Measurements from ENCODE around the gene CDH16. TPM values are rescaled to one million over a fixed set of nuclear protein-coding genes. Genes with fewer than 3 reads are reported as not detected.

Gene CDH16
- total RNA-seq, 1 donor from 2014 or later = not detected

- Mint-ChIP-seq H3K36me3 (ENCODE audit: unreplicated experiment) (no peaks in the 10 kb centered on the region), H3K9me3 (ENCODE audit: unreplicated experiment) (peaks cover 9% of the 10 kb centered on the region), H3K4me3 (ENCODE audit: unreplicated experiment) (no peak overlapping the region), H3K27ac (ENCODE audit: unreplicated experiment) (no peak overlapping the region), H3K27me3 (ENCODE audit: unreplicated experiment) (peaks cover 14% of the 10 kb centered on the region), H3K4me1 (ENCODE audit: low read depth, unreplicated experiment) (peaks cover 12% of the 10 kb centered on the region)
- TF ChIP-seq, protein P1, sequence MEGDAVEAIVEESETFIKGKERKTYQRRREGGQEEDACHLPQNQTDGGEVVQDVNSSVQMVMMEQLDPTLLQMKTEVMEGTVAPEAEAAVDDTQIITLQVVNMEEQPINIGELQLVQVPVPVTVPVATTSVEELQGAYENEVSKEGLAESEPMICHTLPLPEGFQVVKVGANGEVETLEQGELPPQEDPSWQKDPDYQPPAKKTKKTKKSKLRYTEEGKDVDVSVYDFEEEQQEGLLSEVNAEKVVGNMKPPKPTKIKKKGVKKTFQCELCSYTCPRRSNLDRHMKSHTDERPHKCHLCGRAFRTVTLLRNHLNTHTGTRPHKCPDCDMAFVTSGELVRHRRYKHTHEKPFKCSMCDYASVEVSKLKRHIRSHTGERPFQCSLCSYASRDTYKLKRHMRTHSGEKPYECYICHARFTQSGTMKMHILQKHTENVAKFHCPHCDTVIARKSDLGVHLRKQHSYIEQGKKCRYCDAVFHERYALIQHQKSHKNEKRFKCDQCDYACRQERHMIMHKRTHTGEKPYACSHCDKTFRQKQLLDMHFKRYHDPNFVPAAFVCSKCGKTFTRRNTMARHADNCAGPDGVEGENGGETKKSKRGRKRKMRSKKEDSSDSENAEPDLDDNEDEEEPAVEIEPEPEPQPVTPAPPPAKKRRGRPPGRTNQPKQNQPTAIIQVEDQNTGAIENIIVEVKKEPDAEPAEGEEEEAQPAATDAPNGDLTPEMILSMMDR (IDR thresholded peaks at IDR 0.05; ENCODE audit: partially characterized antibody, unreplicated experiment) = no peak
- DNase-seq = no peak
These were observed 9.4 kb upstream of the CDH16 start for GRCh38 chr16:66927918-66928649.

GRCh38 chr16:66926961-66927436 is 8.3 kb upstream of the CDH16 start:
- H3K27me3 Mint-ChIP-seq (ENCODE audit: unreplicated experiment) = peaks cover 11% of the 10 kb centered on the region
- TF ChIP-seq, protein P1 (IDR thresholded peaks at IDR 0.05; ENCODE audit: partially characterized antibody, unreplicated experiment) = no peak
- no peak for DNase-seq

GRCh38 chr16:66926171-66926947 is 7.7 kb upstream of the CDH16 start:
- H3K27me3 Mint-ChIP-seq (ENCODE audit: unreplicated experiment) = peaks cover 11% of the 10 kb centered on the region
- H3K27ac Mint-ChIP-seq (ENCODE audit: unreplicated experiment) = no peak overlapping the region
- TF ChIP-seq, protein P1 (IDR thresholded peaks at IDR 0.05; ENCODE audit: partially characterized antibody, unreplicated experiment) = no peak
- H3K9me3 Mint-ChIP-seq (ENCODE audit: unreplicated experiment) = peaks cover 7% of the 10 kb centered on the region
- H3K4me3 Mint-ChIP-seq (ENCODE audit: unreplicated experiment) = peak overlapping the region; percentile 64
- DNase-seq = no peak
- peaks cover 16% of the 10 kb centered on the region for H3K4me1 Mint-ChIP-seq (ENCODE audit: low read depth, unreplicated experiment)
- no peaks in the 10 kb centered on the region for H3K36me3 Mint-ChIP-seq (ENCODE audit: unreplicated experiment)

More at GRCh38 chr16:66926961-66927436, 8.3 kb upstream of the CDH16 start:
- peaks cover 15% of the 10 kb centered on the region for H3K4me1 Mint-ChIP-seq (ENCODE audit: low read depth, unreplicated experiment)
- H3K36me3 Mint-ChIP-seq (ENCODE audit: unreplicated experiment) = no peaks in the 10 kb centered on the region
- H3K27ac Mint-ChIP-seq (ENCODE audit: unreplicated experiment) = no peak overlapping the region
- peaks cover 7% of the 10 kb centered on the region for H3K9me3 Mint-ChIP-seq (ENCODE audit: unreplicated experiment)
- H3K4me3 Mint-ChIP-seq (ENCODE audit: unreplicated experiment) = peak overlapping the region; percentile 7

DNA sequence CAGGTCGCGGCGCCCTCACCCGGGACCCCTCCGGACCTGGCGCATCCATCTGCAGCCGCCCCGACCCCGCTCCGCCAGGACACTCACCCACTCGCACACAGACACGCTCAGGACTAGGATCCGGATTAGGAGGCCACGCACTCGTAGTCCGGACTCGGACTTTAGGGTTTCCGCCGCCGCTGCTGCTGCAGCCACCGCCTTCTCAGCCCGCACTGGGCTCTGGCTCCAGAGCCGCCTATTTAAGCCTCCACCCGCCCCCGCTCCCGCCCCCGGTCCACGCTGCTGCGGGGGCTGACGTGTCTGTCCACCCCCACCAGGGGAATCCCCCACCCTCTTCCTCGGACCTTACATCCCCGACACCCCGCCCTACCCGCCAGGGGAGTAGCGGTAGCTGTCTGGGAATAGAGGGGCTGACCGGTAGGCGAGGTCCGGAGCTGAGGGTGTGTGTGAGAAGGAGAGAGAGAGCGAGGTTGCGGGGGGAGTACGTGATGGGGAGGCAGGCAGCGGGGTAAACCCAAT is 6.7 kb upstream of the CDH16 start, which contains the start of gene RRAD:
Gene RRAD (minus strand): TSS at position 214 of the 519 bp plus-strand sequence. CDS start 356 bp downstream, outside the sequence.
- H3K4me1 Mint-ChIP-seq (ENCODE audit: low read depth, unreplicated experiment) = peaks cover 18% of the 10 kb centered on the region

More for the DNA sequence above, 6.7 kb upstream of the CDH16 start, which contains the start of gene RRAD:
- Mint-ChIP-seq H3K4me3 (ENCODE audit: unreplicated experiment) (peak within 1 kb of the TSS; percentile 64), H3K36me3 (ENCODE audit: unreplicated experiment) (no peaks in the 10 kb centered on the region), H3K9me3 (ENCODE audit: unreplicated experiment) (peaks cover 7% of the 10 kb centered on the region), H3K27me3 (ENCODE audit: unreplicated experiment) (peaks cover 13% of the 10 kb centered on the region), H3K27ac (ENCODE audit: unreplicated experiment) (no peak within 1 kb of the TSS)
- TF ChIP-seq, protein P1 (IDR thresholded peaks at IDR 0.05; ENCODE audit: partially characterized antibody, unreplicated experiment) = no peak
- DNase-seq = no peak
